ENCODE results near the gene ARHGAP44. TPM values are rescaled to one million over a fixed set of nuclear protein-coding genes. Genes with fewer than 3 reads are reported as not detected.

ARHGAP44 gene
- total and polyA plus RNA-seq, 2 of the 8 experiments (the other 6 are each of a cell fraction or from before 2014, with no cell fraction given), result 6.2 to 22.2 TPM

- no peak for TF ChIP-seq CHD7 (IDR thresholded peaks at IDR 0.05; ENCODE audit: insufficient replicate concordance, low read length)
- no peak for TF ChIP-seq HDAC6 (IDR thresholded peaks at IDR 0.05; ENCODE audit: low read depth, low read length)
- TF ChIP-seq KDM4A (IDR thresholded peaks at IDR 0.05; ENCODE audit: low read depth, low read length, severe bottlenecking), result no peak
- TF ChIP-seq ZNF274 (IDR thresholded peaks at IDR 0.05; ENCODE audit: borderline replicate concordance, extremely low read depth, low read length), result no peak
- no peak for TF ChIP-seq CTCF (IDR thresholded peaks at IDR 0.05; ENCODE audit: control extremely low read depth in 1 of 3, insufficient read depth in 1 of 3, low read depth in 1 of 3, low read length in 3 of 3)
- TF ChIP-seq POLR2A (IDR thresholded peaks at IDR 0.05; ENCODE audit: control extremely low read depth in 1 of 2, low read depth in 2 of 2, low read length in 2 of 2), result no peak
- TF ChIP-seq PHF8 (conservative IDR thresholded peaks at IDR 0.05; ENCODE audit: low read depth, low read length), result no peak
- no peak for TF ChIP-seq TAF7 (optimal IDR thresholded peaks at IDR 0.05; ENCODE audit: borderline replicate concordance, low read depth, low read length)
- TF ChIP-seq BRCA1 (IDR thresholded peaks at IDR 0.05; ENCODE audit: low read depth, low read length), result no peak
- TF ChIP-seq CHD1 (IDR thresholded peaks at IDR 0.05; ENCODE audit: low read depth, low read length), result no peak
Observed at GRCh38 chr17:12865769-12866168, 76.5 kb downstream of the ARHGAP44 start (continued).

Data from H1 (cell line).